Measurements from ENCODE around the gene RHEB.

DNA sequence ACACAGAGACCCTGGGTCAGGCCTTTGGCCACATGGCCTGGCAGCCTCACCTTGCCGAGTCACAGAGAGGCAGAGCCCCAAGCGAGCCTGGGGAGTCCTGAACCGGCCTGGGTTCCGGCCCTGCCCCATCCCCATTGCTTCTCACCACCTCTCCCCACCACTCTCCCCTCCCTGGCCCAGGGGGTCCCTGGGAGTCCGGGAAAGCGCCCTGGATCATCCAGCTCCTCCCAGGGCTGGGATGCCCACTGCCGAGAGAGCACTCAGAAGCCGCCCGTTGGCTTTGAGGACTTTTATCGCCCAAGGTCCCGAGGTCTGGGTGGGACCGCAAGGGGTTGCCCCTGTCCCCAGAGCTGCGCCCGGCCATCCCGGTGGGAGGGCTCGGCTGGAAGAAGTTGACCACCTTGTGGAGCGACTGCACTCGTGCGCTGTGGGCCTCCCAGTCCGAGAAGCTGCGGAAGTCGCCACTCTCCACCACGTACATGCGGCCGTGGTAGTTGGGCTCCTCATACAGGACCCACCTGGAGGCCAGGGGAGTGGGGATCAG is 87.9 kb downstream of the RHEB start:
- TF ChIP-seq CTCF (IDR thresholded peaks at IDR 0.05): no peak
- TF ChIP-seq EP300 (IDR thresholded peaks at IDR 0.05): no peak
- no peak for TF ChIP-seq POLR2A (IDR thresholded peaks at IDR 0.05)
- no peak for TF ChIP-seq POLR2AphosphoS5 (IDR thresholded peaks at IDR 0.05)

All from gastroesophageal sphincter (tissue), 3 donors.